ENCODE data around the gene LGR5.

The LGR5 gene

GRCh38 chr12:71445071-71445470 is 5.5 kb downstream of the LGR5 start:
- DNase-seq (ENCODE audit: low spot score) = no peak
- H3K27ac Mint-ChIP-seq = no peak overlapping the region
- no peaks in the 10 kb centered on the region for H3K9me3 Mint-ChIP-seq
- no peaks in the 10 kb centered on the region for H3K36me3 Mint-ChIP-seq (ENCODE audit: low read depth)
- peaks cover 53% of the 10 kb centered on the region for H3K27me3 Mint-ChIP-seq (ENCODE audit: low read depth)
- no peak overlapping the region for H3K4me3 Mint-ChIP-seq
- H3K4me1 Mint-ChIP-seq (ENCODE audit: low read depth) = peaks cover 11% of the 10 kb centered on the region

GRCh38 chr12:71447691-71448132 is 8.1 kb downstream of the LGR5 start:
- no peaks in the 10 kb centered on the region for H3K36me3 Mint-ChIP-seq (ENCODE audit: low read depth)
- DNase-seq (ENCODE audit: low spot score) = no peak
- H3K27me3 Mint-ChIP-seq (ENCODE audit: low read depth) = peaks cover 27% of the 10 kb centered on the region
- no peak overlapping the region for H3K27ac Mint-ChIP-seq
- no peak overlapping the region for H3K4me3 Mint-ChIP-seq
- H3K4me1 Mint-ChIP-seq (ENCODE audit: low read depth) = no peaks in the 10 kb centered on the region
- no peaks in the 10 kb centered on the region for H3K9me3 Mint-ChIP-seq

- peaks cover 22% of the 10 kb centered on the region for H3K27me3 Mint-ChIP-seq (ENCODE audit: low read depth)
- no peak for DNase-seq (ENCODE audit: low spot score)
Measured at GRCh38 chr12:71448150-71448581, 8.6 kb downstream of the LGR5 start.

GRCh38 chr12:71449373-71450070 is 9.9 kb downstream of the LGR5 start:
- Mint-ChIP-seq H3K4me1 (ENCODE audit: low read depth) (no peaks in the 10 kb centered on the region), H3K9me3 (no peaks in the 10 kb centered on the region), H3K4me3 (no peak overlapping the region), H3K36me3 (ENCODE audit: low read depth) (no peaks in the 10 kb centered on the region), H3K27ac (no peak overlapping the region), H3K27me3 (ENCODE audit: low read depth) (peaks cover 17% of the 10 kb centered on the region)
- DNase-seq (ENCODE audit: low spot score) = no peak

More at GRCh38 chr12:71448150-71448581, 8.6 kb downstream of the LGR5 start:
- no peaks in the 10 kb centered on the region for H3K9me3 Mint-ChIP-seq
- no peak overlapping the region for H3K27ac Mint-ChIP-seq
- H3K36me3 Mint-ChIP-seq (ENCODE audit: low read depth) = no peaks in the 10 kb centered on the region
- H3K4me1 Mint-ChIP-seq (ENCODE audit: low read depth) = no peaks in the 10 kb centered on the region
- no peak overlapping the region for H3K4me3 Mint-ChIP-seq

GRCh38 chr12:71452006-71452405 is 12.4 kb downstream of the LGR5 start:
- Mint-ChIP-seq H3K27ac (no peak overlapping the region), H3K27me3 (ENCODE audit: low read depth) (peaks cover 13% of the 10 kb centered on the region), H3K4me1 (ENCODE audit: low read depth) (no peaks in the 10 kb centered on the region), H3K36me3 (ENCODE audit: low read depth) (no peaks in the 10 kb centered on the region), H3K4me3 (no peak overlapping the region), H3K9me3 (no peaks in the 10 kb centered on the region)
- DNase-seq (ENCODE audit: low spot score) = no peak

GRCh38 chr12:71455028-71455737 is 15.6 kb downstream of the LGR5 start:
- Mint-ChIP-seq H3K9me3 (no peaks in the 10 kb centered on the region), H3K4me3 (no peak overlapping the region), H3K4me1 (ENCODE audit: low read depth) (no peaks in the 10 kb centered on the region), H3K27ac (no peak overlapping the region), H3K27me3 (ENCODE audit: low read depth) (peaks cover 6% of the 10 kb centered on the region), H3K36me3 (ENCODE audit: low read depth) (no peaks in the 10 kb centered on the region)
- no peak for DNase-seq (ENCODE audit: low spot score)

- Mint-ChIP-seq H3K36me3 (ENCODE audit: low read depth) (no peaks in the 10 kb centered on the region), H3K9me3 (no peaks in the 10 kb centered on the region), H3K4me1 (ENCODE audit: low read depth) (no peaks in the 10 kb centered on the region), H3K27ac (no peak overlapping the region), H3K4me3 (no peak overlapping the region), H3K27me3 (ENCODE audit: low read depth) (peaks cover 6% of the 10 kb centered on the region)
- no peak for DNase-seq (ENCODE audit: low spot score)
Measured at GRCh38 chr12:71456316-71456715, 16.7 kb downstream of the LGR5 start.

GRCh38 chr12:71456990-71457389 is 17.4 kb downstream of the LGR5 start:
- H3K27ac Mint-ChIP-seq = no peak overlapping the region
- H3K9me3 Mint-ChIP-seq = no peaks in the 10 kb centered on the region
- no peak overlapping the region for H3K4me3 Mint-ChIP-seq
- no peak for DNase-seq (ENCODE audit: low spot score)
- no peaks in the 10 kb centered on the region for H3K36me3 Mint-ChIP-seq (ENCODE audit: low read depth)
- no peaks in the 10 kb centered on the region for H3K4me1 Mint-ChIP-seq (ENCODE audit: low read depth)
- H3K27me3 Mint-ChIP-seq (ENCODE audit: low read depth) = peaks cover 6% of the 10 kb centered on the region

GRCh38 chr12:71460318-71460717 is 20.7 kb downstream of the LGR5 start:
- no peaks in the 10 kb centered on the region for H3K4me1 Mint-ChIP-seq (ENCODE audit: low read depth)
- no peak overlapping the region for H3K27ac Mint-ChIP-seq
- no peak overlapping the region for H3K4me3 Mint-ChIP-seq
- no peaks in the 10 kb centered on the region for H3K36me3 Mint-ChIP-seq (ENCODE audit: low read depth)
- no peak for DNase-seq (ENCODE audit: low spot score)
- peaks cover 5% of the 10 kb centered on the region for H3K27me3 Mint-ChIP-seq (ENCODE audit: low read depth)
- no peaks in the 10 kb centered on the region for H3K9me3 Mint-ChIP-seq

GRCh38 chr12:71460850-71461609 is 21.4 kb downstream of the LGR5 start:
- Mint-ChIP-seq H3K27ac (no peak overlapping the region), H3K27me3 (ENCODE audit: low read depth) (peaks cover 7% of the 10 kb centered on the region), H3K9me3 (no peaks in the 10 kb centered on the region), H3K4me3 (no peak overlapping the region), H3K36me3 (ENCODE audit: low read depth) (no peaks in the 10 kb centered on the region), H3K4me1 (ENCODE audit: low read depth) (no peaks in the 10 kb centered on the region)
- no peak for DNase-seq (ENCODE audit: low spot score)

GRCh38 chr12:71461787-71462328 is 22.3 kb downstream of the LGR5 start:
- no peaks in the 10 kb centered on the region for H3K36me3 Mint-ChIP-seq (ENCODE audit: low read depth)

GRCh38 chr12:71465796-71466195 is 26.2 kb downstream of the LGR5 start:
- Mint-ChIP-seq H3K4me1 (ENCODE audit: low read depth) (no peaks in the 10 kb centered on the region), H3K9me3 (no peaks in the 10 kb centered on the region), H3K4me3 (no peak overlapping the region), H3K36me3 (ENCODE audit: low read depth) (no peaks in the 10 kb centered on the region), H3K27me3 (ENCODE audit: low read depth) (peaks cover 3% of the 10 kb centered on the region), H3K27ac (no peak overlapping the region)
- DNase-seq (ENCODE audit: low spot score) = no peak

More at GRCh38 chr12:71461787-71462328, 22.3 kb downstream of the LGR5 start:
- H3K27me3 Mint-ChIP-seq (ENCODE audit: low read depth) = peaks cover 7% of the 10 kb centered on the region
- no peaks in the 10 kb centered on the region for H3K9me3 Mint-ChIP-seq
- no peak overlapping the region for H3K4me3 Mint-ChIP-seq
- DNase-seq (ENCODE audit: low spot score) = no peak
- no peak overlapping the region for H3K27ac Mint-ChIP-seq
- no peaks in the 10 kb centered on the region for H3K4me1 Mint-ChIP-seq (ENCODE audit: low read depth)

GRCh38 chr12:71469258-71469750 is 29.7 kb downstream of the LGR5 start:
- H3K36me3 Mint-ChIP-seq (ENCODE audit: low read depth) = no peaks in the 10 kb centered on the region
- no peak overlapping the region for H3K27ac Mint-ChIP-seq
- no peaks in the 10 kb centered on the region for H3K4me1 Mint-ChIP-seq (ENCODE audit: low read depth)
- DNase-seq (ENCODE audit: low spot score) = no peak
- no peaks in the 10 kb centered on the region for H3K9me3 Mint-ChIP-seq
- peaks cover 3% of the 10 kb centered on the region for H3K27me3 Mint-ChIP-seq (ENCODE audit: low read depth)
- H3K4me3 Mint-ChIP-seq = no peak overlapping the region

All from T-helper 2 cell treated with Interferon-gamma antibody and Interleukin-4, amounts not matched to agents 5 μg/mL and 100 μg/mL, for 36 hours (primary cell).